ENCODE data around the gene FFAR2. TPM values are rescaled to one million over a fixed set of nuclear protein-coding genes. Genes with fewer than 3 reads are reported as not detected.
"Not testable (repeated sequence)": the region's sequence is repeated elsewhere in the genome, so short reads cannot be mapped to it uniquely, and the experiment has no call there.

The FFAR2 gene
- total RNA-seq (2014; rRNA removed; shearing (Covaris generic)) = not detected in 2 replicates

GRCh38 chr19:35447606-35448469 lies at the start of gene FFAR2:
Gene FFAR2 (plus strand): TSS chr19:35448257. CDS start chr19:35449715, 1,458 bp downstream.
- DNase-seq (ENCODE audit: low spot score) = no peak

GRCh38 chr19:35398570-35398969 lies 49.5 kb upstream of the FFAR2 start:
- no peak for DNase-seq (ENCODE audit: low spot score)

GRCh38 chr19:35399231-35399630 lies 48.8 kb upstream of the FFAR2 start:
- no peak for DNase-seq (ENCODE audit: low spot score)

GRCh38 chr19:35399948-35400772 lies 47.9 kb upstream of the FFAR2 start:
- DNase-seq (ENCODE audit: low spot score) = no peak

GRCh38 chr19:35400773-35401100 lies 47.3 kb upstream of the FFAR2 start:
- no peak for DNase-seq (ENCODE audit: low spot score)

GRCh38 chr19:35401416-35401815 lies 46.6 kb upstream of the FFAR2 start:
- not testable (repeated sequence) for DNase-seq (ENCODE audit: low spot score)

GRCh38 chr19:35403116-35403760 lies 44.8 kb upstream of the FFAR2 start:
- DNase-seq (ENCODE audit: low spot score) = no peak

- peak; percentile 92 for DNase-seq (ENCODE audit: low spot score)
Observed at GRCh38 chr19:35404879-35405622, 43.0 kb upstream of the FFAR2 start.

- DNase-seq (ENCODE audit: low spot score) = no peak
Observed at GRCh38 chr19:35407619-35408018, 40.4 kb upstream of the FFAR2 start.

GRCh38 chr19:35408284-35409171 lies 39.5 kb upstream of the FFAR2 start:
- no peak for DNase-seq (ENCODE audit: low spot score)

- DNase-seq (ENCODE audit: low spot score) = no peak
Observed at GRCh38 chr19:35409191-35409590, 38.9 kb upstream of the FFAR2 start.

GRCh38 chr19:35410487-35410886 lies 37.6 kb upstream of the FFAR2 start:
- no peak for DNase-seq (ENCODE audit: low spot score)

GRCh38 chr19:35414442-35414841 lies 33.6 kb upstream of the FFAR2 start:
- DNase-seq (ENCODE audit: low spot score) = no peak

GRCh38 chr19:35416331-35416730 lies 31.7 kb upstream of the FFAR2 start:
- DNase-seq (ENCODE audit: low spot score) = no peak

- DNase-seq (ENCODE audit: low spot score) = no peak
Observed at GRCh38 chr19:35417278-35417677, 30.8 kb upstream of the FFAR2 start.

GRCh38 chr19:35417713-35418534 lies 30.1 kb upstream of the FFAR2 start:
- no peak for DNase-seq (ENCODE audit: low spot score)

GRCh38 chr19:35419046-35419445 lies 29.0 kb upstream of the FFAR2 start:
- DNase-seq (ENCODE audit: low spot score) = no peak

- DNase-seq (ENCODE audit: low spot score) = no peak
Observed at GRCh38 chr19:35419805-35420204, 28.3 kb upstream of the FFAR2 start.

- DNase-seq (ENCODE audit: low spot score) = no peak
Observed at GRCh38 chr19:35421362-35421761, 26.7 kb upstream of the FFAR2 start.

- not testable (repeated sequence) for DNase-seq (ENCODE audit: low spot score)
Observed at GRCh38 chr19:35423406-35423805, 24.7 kb upstream of the FFAR2 start.

All from H4 (cell line).